GM21526 (cell line): ENCODE measurements around the gene ABCA4.

Experiments used
- ATAC-seq: cut with Tn5 transposase; IDR thresholded peaks from one replicate; pipeline ENCODE4 v1.9.1; 2021; ENCODE audit warnings: moderate library complexity; ENCODE audit not compliant: unreplicated experiment, low FRiP score

Gene ABCA4

DNA sequence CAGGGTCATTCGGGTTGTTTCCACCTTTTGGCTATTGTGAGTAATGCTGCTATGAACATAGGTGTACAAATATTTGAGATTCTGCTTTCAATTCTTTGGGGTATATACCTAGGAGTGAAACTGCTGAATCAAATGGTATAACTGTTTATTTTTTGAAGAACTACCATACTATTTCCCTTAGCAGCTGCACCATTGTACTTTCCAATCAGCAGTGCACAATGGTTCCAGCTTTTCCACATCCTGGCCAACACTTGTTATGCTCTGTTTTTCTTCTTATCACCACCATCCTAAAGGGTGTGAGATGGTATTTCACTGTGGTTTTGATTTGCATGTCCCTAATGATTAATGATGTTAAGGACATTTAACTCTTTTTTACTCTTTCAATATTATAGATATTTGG is 3.6 kb upstream of the ABCA4 start:
- ATAC-seq: no peak

DNA sequence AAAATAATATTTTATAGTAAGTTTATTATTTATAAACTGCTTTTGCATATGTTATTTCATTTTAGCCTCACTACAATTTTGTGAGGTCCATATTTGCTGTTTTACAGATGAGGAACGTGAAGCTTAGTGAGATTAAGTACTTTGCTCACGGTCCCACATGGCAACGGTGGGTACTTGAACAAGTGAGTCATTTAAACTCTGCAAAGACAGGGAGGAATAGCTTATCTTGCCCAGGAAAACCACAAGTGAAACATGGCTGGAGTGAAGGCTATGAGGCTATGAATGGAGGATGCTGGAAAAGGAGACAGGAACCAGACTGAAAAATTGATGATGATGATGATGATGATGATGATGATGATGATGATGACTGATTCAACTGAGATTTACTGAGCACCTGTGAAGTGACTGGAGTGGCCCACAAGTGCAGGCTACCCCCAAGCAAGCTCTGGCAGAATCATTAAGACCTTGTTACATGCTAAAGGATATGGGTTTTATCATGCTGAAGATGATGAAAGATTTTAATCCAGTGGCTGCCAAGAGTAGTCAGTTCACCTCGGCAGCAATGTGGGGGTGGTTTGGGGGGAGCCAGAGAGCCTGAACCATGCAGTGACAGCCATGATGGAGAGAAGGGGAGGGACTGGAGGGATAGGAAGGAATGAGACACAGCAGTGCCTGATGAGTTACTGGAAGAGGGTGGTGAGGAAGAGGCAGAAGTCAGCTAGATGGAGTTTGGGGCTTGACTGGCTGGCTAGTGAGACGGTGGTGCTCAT is 1.4 kb upstream of the ABCA4 start:
- ATAC-seq: no peak

DNA sequence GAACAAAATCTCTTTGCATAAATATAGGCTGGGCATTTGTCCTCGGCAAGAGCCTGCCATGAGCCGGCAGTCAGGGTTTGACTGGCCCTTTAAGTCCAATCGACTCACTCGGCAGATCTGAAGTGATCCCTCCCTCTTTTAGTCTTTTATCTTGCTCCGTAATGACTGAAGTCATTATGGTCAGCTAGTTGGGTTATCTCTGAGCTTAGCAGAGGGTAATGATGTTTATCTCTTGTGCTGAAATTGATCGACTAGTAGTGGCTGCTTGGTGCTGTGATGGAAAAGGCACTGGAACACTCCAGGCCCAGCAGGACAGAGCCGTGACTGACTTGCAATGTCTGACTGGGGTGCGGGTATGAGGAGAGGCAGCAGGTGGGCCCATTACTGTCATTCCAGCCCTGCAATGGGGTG is 468 bp upstream of the ABCA4 start:
- ATAC-seq: no peak

DNA sequence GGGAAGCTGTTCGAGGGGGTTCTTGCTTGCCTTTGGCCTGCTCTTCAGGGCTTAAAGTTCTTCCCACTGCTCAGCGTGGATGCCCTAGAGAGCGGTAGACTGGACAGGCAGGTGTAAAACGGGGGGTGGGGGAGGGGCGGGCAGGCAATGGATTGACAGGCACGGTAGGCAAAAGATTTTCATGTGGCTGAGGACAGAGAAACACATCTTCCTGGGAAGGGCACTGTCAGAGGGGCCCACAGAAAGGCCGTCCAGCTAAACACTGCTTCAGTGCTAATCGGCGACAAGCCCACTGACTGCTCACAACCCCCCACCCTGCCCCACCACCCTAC is 412 bp downstream of the ABCA4 start:
- ATAC-seq: no peak

DNA sequence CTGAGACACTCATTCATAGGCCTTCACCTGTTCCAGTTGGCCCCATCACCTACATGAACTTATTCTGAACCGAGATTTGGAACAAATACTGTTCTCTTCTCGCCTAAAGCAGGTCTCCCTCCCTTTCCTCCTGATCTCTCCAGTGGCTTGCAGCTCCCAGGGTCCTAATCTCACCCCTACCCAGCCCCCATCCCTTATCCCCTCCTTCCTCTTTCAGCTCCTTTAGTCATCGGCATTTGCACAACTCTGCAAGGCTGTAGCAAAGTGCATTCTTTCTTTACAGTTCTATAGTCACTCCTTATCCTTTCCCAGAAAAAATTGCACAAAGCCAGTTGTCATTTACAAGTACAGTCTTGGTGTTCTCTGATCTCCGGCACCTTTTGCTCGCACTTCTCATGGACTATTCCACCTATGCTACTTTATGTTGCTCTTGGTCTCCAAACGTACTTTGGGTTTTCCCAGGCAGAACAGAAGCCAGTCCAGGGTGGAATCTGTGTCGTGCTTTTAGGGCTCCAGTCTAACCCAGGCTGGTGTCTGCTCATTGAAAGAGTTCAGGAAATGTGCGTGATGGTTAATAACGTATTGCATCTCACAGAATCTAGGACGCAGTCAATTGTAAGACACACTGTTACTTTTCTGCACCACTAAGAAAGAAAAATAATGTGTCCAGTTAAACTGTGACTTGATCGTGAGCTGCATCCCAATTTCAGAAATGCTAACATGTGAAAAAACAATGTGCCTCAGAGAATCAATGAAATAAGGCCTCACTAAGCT is 965 bp downstream of the ABCA4 start:
- no peak for ATAC-seq

DNA sequence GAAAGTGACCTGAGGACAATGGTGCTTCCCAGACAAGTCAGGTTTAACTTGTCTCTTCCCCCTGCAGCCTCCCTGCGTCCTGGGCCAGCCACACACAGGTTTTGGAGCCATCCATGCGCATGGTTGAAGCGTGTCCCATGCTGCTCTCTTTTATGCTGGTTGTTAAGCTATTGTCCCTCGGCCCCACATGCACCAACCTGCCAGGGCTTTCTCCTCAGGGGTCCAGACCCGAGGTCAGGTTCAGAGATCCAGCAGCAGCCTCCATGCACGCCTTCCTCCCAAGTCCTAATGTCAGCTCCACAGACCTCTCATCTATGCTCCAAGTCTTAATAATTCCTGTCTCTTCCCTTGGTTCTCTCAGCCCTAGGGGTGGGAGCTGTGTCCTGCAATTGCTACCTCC is 1.6 kb downstream of the ABCA4 start:
- ATAC-seq: no peak

DNA sequence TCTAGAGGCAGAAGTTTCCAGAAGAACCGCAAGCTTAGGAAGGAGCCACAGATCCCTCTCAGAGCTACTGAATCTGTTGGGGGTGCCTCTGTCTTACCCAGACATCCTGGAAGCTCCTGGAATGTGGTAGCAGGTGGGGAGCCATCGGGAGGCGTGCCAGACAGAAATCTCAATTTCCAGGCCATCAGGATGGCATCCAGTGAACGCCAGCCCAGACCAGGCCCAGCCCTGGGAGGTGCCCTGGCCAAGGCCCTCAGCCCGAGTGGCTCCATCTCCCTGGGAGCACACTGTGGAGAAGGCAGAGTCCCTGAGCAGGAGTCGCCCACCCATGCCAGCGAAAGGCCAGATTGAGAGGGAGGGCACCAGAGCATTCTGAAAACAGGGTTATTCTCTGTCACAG is 2.5 kb downstream of the ABCA4 start:
- ATAC-seq: no peak

DNA sequence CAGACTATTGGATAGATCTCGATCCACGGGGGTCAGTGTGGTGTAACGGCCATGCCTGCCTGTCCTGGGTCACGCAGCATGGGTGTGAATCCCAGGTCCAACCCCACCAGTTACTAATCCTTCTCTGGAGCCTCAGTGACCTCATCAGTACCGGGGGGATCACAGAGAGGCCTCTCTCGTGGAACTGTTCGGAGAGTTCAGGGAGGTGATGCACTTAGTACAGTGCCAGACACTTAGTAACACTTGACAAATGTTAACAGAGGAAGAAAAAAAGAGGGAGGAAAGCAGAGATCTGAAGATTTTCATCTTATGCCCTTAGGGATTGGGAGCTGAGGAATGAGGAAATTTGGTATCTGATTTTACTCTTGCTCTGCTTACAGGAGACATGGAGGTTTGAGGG is 2.9 kb downstream of the ABCA4 start:
- no peak for ATAC-seq

DNA sequence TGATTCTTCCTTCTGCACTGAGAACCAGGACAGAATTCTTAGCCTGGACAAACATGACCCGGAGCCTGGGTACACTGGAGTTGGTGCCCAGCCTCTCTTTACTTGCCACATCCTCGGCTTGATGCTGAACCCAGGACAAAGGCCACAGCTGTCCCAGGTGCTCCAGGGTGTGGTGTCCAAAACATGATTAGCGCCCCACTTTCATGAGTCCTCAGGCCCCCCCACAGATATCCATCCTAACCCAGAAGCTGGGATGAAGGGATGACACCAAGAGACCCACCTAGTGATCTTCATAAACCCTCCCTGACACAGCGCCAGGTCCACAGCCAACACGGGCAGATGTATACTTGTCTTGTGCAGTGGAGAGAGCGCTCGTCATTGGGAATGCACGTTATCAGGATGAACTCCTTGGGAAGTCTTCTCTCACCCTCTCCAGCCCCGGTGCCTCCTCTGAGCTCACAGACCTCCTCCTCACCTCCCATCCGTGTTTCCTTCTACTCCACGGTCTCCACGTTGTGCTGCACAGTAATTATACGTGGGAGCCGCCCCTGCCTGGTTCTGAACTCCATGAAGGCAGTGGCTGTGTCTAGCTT is 3.6 kb downstream of the ABCA4 start:
- no peak for ATAC-seq

DNA sequence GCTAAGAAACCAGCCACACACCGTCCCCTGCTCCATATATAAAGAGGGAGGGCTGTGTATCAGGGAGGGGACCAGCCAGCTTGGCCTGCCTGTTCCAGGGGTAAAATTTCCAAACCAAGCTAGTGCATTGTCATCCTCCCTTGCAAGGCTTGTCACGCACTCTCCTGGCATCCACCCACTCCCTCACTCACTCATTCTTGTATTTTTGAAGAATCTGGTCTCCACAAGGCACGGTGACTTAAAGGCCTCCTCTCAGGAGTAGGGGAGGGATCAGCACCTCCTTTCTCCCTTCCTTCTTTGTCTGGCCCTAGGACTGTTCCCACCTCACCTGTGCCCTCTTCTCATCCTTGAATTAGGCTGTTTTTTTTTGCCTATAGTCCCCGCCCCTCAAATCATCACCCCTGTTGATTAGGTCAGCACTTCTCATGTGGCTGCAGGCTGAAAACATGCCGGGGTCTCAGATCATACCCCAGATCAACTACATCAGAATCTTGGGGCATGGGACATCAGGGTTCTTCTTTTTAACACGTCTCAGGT is 5.0 kb downstream of the ABCA4 start:
- no peak for ATAC-seq

DNA sequence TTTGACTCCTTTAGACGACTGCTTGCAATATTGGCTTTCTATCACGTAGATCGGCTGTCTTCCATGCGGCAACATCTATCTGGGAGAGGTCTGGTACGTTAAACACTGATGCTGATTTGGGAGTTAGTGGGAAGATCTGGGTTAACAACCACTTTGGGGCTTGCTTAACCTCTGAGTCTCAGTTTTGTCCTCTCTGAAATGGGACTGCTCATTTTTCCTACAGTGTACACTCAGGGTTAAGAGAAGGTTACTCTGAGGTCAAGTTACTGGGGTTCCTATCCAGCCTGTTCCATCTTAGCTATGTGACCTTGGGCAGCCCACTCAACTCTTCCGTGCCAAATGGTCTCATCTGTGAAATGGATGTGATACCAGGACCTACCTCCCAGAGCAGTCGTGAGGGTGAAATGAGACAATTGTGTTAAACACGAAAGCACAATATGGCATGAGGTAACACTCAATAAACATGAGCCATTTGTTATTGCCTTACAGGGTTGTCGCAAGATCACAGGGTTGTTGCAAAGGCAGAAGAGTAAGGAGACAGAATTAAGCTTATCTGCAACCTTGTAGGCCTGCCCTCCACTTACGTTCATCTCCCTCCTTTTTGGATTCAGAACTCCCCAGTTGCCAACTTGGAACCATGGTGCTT is 5.6 kb downstream of the ABCA4 start:
- no peak for ATAC-seq

DNA sequence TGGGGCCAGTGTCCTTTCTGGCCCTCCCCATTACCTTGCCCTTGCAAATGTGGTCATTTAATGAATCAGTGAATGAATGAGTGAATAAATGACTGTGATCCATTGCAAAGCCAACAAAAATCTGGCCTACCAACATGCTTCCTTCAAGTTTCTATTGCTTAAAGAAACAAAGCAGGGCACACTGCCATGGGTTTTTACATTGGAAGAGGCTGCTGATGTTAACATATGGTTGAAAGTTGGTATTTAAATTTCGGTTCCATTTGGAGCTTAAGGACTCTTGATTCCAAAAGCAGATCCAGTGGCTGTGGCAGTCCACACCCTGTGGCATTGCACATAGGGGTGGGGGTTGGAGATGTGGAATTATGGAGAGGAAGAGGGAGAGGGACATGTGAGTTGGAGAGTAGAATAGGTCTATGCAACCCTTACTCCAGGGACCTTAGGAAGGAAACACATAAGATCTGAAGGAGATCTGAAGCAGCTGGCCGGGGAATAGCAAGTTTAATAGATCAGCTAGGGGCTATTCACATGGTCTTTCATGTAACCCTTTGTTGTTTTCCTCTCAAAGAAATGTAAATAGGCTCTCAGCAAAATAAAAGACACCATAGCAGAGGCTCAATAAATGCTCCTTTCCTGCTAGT is 7.2 kb downstream of the ABCA4 start:
- no peak for ATAC-seq

DNA sequence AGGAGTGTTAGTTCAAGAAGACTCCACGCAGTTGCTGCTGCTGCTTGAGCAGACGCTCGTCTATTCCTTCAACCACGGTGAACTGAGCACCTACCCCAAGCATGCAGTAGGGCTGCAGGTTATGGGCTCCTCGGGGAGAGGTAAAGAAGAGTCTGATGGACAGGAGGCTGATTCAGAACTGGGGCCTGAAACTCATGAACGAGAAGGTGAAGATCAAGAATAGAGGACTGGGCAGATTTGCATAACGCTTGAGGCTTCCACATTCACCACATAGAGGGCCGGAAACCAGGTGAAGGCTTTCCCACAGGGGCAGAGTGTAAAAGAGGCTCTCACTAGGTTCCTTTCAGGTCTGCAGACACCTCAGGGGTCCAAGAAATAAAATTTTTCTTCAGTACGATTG is 9.1 kb downstream of the ABCA4 start:
- peak; percentile 92 for ATAC-seq

DNA sequence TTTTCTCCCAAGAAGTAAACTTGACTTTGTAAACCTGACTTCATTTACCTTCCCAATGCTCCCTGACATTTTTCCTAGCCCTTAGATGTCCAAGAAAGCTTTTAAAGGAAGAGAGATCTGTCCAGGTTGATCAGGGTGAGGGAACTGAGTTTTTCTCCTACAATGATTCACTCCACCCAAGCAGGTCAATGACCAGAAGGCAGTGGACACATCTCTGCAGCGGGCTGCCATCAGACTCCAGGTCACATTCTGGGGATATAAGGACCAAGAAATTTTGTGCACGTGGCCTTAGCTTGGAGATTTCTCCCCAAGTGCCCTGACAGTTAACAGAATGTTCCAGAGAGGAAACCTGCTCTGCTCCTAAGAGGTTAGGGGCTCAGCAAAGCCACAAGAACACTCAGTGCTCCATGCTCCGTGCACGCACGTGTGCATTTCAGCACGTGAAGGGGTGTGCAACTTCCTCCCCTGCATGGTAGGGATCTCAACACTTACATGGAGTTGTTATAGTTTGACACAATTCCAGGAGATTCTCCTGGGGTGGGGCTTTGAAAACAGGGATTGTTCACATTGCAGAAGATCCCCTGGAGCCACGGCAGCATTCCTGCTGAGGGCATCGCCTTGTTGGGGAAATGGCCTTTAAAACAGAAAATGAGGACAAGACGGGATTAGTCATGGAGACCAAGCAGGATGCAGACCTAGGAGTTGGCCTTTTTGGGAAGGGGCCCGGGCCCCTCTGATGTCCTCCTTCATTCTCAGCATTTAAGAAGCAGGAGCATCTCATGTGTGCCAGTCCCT is 9.8 kb downstream of the ABCA4 start:
- ATAC-seq: no peak

DNA sequence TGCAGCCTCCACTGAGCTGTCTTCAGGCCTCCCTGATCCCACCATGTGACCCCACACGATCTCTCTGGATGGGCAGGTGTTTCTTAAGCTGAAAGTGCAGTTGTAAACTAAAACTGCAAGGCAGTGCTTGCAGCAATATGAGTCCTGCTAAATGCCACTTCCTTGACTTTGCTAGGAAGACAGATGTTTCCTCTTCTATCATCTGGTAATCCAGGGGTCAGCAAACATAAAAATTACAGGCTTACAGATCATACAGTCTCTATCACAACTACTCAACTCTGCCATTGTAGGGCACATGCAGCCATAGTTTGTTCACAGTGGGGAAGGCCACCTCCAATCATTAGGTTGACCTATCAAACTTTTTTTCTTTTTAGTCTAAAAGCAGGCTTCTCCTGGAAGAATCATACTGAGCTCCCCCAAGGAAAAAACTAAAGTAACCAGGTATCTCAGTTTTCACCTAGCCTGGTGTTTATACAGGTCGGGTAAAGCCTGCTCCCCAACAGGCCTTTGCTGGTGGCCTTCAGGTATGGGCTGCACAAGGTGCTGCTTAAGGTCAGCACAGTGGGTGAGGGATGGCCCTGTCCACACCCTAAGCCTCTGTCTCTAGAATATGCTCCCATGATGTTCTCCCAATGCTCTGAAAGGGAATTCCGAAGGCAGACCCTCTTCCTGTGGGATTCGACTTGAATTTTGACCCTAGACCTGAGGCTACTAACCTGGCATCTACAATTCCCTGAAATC is 10.8 kb downstream of the ABCA4 start:
- ATAC-seq: no peak

DNA sequence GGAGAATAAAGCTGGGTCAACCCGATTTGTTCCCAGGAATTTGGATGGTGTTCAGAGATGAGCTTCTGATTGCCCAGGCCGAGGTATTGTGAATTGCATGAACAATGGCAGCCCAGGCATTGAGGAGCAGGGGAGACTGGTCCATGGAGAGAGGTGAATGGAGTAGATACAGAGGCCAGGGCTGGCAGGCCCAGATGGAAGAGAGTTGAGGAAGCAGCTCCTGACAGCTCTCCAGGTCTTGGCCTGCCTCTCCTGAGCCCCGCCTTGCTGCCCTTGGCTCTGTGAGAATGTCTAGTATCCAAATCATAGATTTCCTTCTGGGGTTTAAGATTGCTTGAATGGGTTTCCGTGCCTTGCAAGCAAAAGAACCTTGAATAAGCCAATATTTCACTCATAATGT is 11.5 kb downstream of the ABCA4 start:
- ATAC-seq: no peak

DNA sequence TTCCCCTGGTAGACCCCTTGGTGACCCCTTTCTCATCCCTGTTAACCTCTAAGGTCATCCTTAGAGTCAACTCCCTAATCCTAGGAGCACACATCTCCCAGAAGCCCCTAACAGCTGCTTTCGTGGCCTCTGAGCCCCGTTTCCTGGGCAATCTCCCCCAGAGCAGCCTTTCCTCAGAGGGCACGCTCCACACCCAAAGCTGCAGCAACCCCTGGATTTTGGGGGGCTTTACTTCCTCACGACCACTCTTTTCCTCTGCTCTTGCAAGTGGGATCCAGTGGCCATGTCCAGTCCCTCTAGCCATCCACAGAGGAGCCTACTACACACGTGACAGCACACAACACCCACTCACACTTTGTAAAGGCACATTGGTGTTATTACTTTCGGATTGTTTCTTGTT is 13.8 kb downstream of the ABCA4 start:
- no peak for ATAC-seq

DNA sequence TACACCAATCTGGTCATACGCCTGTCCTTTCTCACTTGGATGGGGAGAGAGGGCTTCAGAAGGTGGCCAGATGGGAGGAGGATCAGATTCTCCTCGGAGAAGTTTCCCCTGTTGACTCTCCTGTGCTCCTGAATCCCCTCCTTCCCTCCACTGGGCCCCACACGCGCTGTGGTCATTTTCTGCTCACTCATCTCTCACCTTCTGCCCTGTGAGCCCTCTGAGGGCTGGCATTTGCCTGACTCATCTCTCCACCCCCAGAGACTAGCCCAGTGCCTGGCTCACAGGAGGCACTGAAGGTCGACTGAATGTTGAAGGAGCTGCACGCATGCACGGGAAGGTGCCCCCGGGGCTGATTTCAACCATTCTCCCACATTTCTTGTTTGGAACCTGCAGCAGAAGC is 14.2 kb downstream of the ABCA4 start:
- ATAC-seq: no peak

DNA sequence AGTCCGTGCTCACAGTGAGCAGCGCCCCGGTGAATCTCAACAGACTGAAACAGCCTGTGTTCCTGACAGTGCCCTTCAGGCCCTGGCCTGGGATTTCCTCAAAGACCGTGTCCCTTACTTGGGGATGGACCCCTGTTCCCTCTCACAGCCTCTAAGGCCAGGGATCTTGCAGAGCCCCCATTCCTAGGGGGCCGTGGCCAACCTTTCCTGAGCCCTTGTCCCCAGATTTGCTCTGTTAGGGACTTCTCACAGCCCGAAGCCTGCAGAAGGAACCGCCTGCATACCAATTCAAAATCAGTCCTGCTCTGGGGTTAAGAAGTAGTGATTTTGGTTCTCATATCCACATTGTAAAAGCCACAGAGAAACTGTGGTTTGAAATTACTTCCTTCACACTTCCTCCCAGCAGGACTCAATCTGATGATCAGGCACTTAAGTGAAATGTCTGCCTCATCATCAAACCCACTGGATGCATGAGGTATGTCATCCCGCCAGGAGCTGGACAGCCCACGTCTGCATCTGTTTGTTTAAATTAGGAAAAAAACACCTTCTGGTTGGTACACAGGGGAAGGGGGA is 14.9 kb downstream of the ABCA4 start:
- no peak for ATAC-seq
